ENCODE results near the gene PIANP.
"Not testable (repeated sequence)": the region's sequence is repeated elsewhere in the genome, so short reads cannot be mapped to it uniquely, and the experiment has no call there.

PIANP gene, protein sequence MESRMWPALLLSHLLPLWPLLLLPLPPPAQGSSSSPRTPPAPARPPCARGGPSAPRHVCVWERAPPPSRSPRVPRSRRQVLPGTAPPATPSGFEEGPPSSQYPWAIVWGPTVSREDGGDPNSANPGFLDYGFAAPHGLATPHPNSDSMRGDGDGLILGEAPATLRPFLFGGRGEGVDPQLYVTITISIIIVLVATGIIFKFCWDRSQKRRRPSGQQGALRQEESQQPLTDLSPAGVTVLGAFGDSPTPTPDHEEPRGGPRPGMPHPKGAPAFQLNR

GRCh38 chr12:6700646-6701051 lies at the start of gene PIANP:
Gene PIANP, minus strand, starts transcription at chr12:6700815. Its CDS starts 2,754 bp downstream, at chr12:6698061.
- peak; percentile 68 for DNase-seq

- no peak for DNase-seq
Observed at GRCh38 chr12:6748761-6749160, 48.1 kb upstream of the PIANP start.

DNA sequence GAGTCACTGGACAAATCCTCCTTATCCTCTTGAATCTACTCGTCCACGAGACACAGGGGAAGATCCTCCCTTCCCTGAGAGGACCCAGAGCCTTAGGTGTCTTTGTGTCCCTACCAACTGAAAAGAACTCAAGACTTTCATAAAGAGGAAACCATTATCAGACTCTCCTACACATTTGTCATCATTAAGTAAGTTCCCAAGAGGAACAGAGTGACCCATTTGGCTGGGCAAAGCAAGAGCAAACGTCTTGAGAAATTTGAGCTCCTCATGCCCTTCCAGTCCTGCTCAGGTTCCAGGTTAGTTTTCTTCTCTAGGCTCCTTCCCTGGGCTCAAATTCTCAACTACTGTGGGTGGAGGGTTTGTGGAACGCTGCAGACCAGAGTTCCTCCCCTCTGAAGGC lies 46.6 kb upstream of the PIANP start:
- no peak for DNase-seq

- DNase-seq: no peak
Observed at GRCh38 chr12:6745741-6746525, 45.3 kb upstream of the PIANP start.

GRCh38 chr12:6743300-6743699 lies 42.7 kb upstream of the PIANP start:
- not testable (repeated sequence) for DNase-seq

DNA sequence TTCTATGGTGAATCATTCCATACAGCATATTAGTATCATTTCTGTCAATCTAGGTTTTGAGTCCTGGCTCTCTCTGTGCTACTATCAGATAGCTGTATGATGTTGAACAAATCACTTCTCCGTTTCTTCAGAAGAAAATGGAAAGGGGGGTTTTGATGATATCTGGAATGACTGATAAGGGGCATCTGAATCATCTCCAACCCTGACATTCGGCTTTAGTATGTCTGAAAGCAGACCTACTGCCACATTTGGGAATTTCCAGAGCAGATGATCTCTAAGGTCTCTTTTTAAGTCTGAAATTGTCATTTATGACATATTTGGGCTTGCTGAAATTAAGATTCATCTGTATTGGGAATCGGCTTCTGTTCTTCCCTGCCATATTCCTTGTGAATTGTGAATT lies 42.2 kb upstream of the PIANP start:
- DNase-seq: no peak

GRCh38 chr12:6742080-6742479 lies 41.5 kb upstream of the PIANP start:
- not testable (repeated sequence) for DNase-seq

DNA sequence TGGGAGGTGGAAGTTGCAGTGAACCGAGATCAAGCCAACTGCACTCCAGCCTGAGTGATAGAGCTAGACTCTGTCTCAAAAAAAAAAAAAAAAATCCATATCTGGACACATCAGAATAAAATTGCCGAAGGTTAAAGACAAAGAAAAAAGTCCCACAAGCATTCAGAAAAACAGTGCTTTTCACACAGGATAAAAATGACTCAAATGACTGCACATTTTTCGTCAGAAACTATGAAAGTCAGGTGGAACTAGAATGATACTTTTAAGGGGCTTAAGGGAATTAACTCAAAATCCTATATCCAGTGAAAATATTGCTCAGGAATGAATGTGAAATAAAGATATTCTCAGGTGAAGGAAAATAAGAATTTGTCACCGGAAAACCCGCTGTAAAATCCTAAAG lies 36.1 kb upstream of the PIANP start:
- DNase-seq: no peak

DNA sequence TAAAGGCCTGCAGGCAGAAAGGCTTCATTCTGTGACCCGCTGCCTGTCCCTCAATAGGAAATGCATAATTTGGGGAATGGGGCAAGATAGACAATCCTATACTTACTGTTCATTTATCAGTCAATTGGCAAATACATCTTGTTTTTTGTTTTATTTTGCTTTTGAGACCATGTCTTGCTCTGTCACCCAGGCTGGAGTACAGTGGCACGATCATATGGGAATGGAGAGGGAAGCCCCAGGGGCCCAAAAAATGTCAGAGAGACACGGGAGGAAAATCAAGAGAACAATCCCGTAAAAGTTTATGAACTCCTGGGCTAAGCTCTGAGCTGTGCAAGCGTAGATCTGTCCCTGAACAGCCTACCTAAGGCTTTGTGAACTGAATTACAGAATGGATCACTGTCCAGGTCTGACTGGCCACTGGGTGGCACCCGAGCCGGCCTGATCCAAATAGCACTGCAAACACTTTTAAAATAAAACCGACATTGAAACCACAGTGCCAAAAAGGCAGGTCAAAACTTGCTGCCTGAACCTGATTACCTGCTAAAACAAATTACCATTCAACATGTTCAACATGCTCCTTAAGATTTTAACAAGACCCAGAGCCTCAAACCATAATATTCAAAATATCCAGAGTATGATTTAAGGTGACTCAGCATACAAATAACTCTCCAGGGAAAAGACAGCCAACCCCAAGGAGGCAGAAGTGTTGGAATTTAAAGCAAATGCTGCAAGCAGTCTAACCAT lies 35.0 kb upstream of the PIANP start:
- peak; percentile 50 for DNase-seq

DNA sequence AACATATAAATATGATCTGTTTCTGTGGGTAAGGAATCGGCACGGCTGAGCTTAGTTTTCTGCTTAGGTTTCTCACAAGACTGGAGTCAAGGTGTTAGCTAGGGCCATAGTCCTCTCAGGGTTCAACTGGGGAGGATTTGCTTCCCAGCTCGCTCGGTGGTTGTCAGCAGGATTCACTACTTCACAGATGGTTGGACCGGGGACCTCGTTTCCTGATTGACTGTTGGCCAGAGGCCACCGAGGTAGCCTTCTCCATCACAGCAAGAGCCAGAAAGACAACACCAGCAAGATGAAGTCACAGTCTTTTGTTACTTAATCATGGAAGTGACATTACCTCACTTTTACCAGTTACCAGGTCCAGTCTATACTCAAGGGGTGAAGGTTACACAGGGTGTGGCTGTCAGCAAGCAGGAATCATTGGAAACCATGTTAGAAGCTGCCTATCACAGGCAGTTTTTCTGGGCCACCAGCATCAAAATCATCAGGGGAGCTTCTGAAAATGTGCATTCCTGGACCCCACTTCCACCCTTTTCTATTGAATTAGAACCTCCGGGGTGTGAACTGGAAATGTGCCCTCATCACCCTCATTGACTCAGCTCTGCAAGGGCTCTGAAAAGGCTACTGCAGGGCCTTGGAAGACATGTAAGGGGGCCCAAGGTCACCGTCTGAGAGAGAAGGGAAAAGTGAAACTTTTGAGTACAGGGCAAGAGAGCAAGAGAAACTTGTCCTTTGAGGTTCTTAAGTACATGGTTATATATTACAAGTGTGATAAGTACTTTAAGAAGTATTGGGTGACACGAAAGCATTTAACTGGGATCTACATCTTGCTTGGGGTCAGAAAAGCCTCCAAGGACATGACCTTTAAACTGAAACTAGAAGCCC lies 34.1 kb upstream of the PIANP start:
- DNase-seq: no peak

- DNase-seq: no peak
Observed at GRCh38 chr12:6730169-6730568, 29.6 kb upstream of the PIANP start.

DNA sequence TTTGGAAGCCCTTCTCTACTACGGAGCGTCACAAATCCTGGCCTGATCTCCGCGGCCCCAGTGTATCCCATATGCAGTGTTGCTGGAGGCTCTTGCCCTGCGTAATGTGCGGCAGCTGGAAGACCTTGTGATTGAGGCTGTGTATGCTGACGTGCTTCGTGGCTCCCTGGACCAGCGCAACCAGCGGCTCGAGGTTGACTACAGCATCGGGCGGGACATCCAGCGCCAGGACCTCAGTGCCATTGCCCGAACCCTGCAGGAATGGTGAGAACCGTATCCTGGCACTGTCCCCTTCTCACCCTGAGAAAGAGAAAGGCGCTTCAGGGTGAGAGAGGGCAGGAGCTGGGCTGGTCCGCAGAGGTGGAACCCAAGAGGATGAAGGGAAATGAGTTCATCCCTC lies 28.6 kb upstream of the PIANP start:
- no peak for DNase-seq

DNA sequence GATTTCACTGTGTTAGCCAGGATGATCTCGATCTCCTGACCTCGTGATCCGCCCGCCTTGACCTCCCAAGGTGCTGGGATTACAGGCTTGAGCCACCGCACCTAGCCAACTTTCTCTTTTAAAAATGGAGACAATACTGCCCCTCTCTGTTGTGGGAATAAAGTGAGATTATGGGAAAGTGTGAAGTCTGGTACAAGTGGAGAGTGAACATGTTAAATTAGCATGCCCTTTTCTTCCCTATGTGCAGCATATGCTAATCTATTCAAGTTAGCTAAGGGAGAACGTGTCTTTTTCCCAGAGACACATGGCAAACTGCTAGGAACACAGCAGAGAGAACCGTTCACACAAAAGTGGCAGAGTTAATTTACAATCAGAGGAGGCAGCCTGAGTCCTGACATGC lies 24.7 kb upstream of the PIANP start:
- no peak for DNase-seq

DNA sequence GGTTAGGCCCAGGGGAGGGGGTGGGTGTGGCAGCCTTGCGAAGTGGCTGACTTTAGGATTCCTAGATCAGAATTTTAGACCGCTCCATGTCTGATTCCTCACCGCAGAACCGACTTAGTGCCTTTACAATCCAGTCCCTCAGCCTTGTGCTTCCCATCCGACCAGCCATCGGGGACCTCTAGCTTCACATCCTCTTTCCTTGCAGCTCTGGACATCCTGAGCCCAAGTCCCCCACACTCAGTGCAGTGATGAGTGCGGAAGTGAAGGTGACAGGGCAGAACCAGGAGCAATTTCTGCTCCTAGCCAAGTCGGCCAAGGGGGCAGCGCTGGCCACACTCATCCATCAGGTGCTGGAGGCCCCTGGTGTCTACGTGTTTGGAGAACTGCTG lies 23.8 kb upstream of the PIANP start:
- no peak for DNase-seq

DNA sequence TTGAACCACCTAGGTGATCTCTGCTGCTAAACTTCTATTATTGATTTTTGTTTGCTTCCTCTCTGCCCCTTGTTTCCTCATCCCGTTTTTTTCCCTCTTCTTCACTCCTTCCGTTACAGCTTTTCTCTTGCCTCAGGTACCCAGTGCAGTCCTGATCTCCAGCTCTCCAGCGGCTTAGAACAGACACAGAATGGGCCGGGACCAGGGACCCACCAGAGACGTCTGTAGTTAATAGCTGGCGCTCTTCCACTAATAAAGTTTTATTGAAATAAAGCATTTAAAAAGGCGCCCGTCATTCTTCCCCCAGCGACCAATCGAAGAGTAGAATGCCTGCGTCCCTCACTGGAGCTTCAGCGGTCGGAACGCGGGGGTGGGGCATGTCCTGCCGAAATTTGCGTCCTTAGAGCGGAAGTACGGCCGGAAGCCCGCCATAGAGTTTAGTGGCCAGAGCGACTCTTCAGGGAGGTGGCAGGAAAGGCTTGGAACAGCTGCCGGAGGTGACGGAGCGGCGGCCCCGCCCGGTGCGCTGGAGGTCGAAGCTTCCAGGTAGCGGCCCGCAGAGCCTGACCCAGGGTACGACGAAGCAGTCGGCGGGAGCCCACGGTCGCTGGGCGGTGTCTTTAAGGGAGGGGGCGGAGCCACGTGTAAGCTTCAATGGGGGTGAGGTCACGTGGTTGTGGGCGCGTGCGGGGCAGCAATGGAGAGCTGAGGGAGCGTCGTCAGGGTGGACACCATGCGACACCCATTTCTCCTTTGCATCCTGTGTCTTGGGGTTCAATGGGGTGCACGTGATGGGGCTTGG lies 23.2 kb upstream of the PIANP start, which contains the start of gene COPS7A:
Gene COPS7A, plus strand, starts transcription at position 440 of the 802 bp plus-strand sequence. CDS start 611 bp downstream, outside the sequence.
- peak; percentile 99 for DNase-seq

GRCh38 chr12:6722863-6723262 lies 22.2 kb upstream of the PIANP start:
- DNase-seq: no peak

- DNase-seq: no peak
Observed at GRCh38 chr12:6716874-6717437, 16.3 kb upstream of the PIANP start.

DNA sequence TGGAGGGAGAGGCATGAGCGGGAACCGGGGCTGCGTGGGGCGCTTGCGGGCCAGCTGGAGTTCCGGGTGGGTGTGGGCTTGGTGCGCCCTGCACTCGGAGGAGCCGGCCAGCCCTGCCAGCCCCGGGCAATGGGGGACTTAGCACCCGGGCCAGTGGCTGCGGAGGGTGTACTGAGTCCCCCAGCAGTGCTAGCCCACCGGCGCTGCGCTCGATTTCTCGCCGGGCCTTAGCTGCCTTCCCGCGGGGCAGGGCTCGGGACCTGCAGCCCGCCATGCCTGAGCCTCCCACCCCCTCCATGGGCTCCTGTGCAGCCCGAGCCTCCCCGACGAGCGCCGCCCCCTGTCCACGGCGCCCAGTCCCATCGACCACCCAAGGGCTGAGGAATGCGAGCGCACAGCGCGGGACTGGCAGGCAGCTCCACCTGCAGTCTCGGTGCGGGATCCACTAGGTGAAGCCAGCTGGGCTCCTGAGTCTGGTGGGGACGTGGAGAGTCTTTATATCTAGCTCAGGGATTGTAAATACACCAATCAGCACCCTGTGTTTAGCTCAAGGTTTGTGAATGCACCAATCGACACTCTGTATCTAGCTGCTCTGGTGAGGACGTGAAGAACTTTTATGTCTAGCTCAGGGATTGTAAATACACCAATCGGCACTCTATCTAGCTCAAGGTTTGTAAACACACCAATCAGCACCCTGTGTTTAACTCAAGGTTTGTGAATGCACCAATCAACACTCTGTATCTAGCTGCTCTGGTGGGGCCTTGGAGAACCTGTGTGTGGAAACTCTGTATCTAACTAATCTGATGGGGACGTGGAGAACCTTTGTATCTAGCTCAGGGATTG lies 15.6 kb upstream of the PIANP start:
- DNase-seq: not testable (repeated sequence)

DNA sequence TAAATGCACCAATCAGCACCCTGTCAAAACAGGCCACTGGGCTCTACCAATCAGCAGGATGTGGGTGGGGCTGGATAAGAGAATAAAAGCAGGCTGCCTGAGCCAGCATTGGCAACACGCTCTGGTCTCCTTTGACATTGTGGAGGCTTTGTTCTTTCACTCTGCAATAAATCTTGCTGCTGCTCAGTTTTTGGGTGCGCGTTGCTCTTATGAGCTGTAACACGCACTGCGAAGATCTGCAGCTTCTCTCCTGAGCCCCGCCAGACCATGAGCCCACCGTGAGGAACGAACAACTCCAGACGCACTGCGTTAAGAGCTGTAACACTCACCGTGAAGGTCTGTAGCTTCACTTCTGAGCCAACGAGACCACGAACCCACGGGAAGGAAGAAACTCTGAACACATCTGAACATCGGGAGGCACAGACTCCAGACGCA lies 8.4 kb upstream of the PIANP start:
- DNase-seq: no peak

GRCh38 chr12:6708351-6708750 lies 7.7 kb upstream of the PIANP start:
- DNase-seq: not testable (repeated sequence)

All from retina (tissue), 1 donor.